H1 (cell line): ENCODE results near the gene SYPL1. TPM values are rescaled to one million over a fixed set of nuclear protein-coding genes. Genes with fewer than 3 reads are reported as not detected.

Source experiments
- CTCF ChIA-PET: fragments of 300-600 bp; sonication (Branson Sonifier 250); formaldehyde crosslinking; loops from one replicate; lab custom pipeline; 2021; ENCODE audit not compliant: partially characterized antibody; lab: Charles Lee
- POLR2A ChIA-PET: fragments of 300-600 bp; sonication (Branson Sonifier 250); formaldehyde crosslinking; loops from one replicate; lab custom pipeline; 2021; ENCODE audit warnings: inconsistent platforms; ENCODE audit not compliant: partially characterized antibody; lab: Charles Lee
- DNase-seq, 2 experiments: peaks; one replicate each; pipeline versions ENCODE4 v3.0.0 to v3.0.0-alpha.2; 2010 to 2022; ENCODE audit warnings: low spot score in 2 of 2, low read depth in 1 of 2, mixed read lengths in 1 of 2
- FAIRE-seq: peaks from 2 replicates; lab custom pipeline; 2011; peaks lifted over from hg19 to GRCh38; lab: Jason Lieb, UNC
- H2AFZ ChIP-seq: 2 replicates; pipeline ENCODE4 v1.8.1; 2012; ENCODE audit warnings: low read length, inconsistent platforms
- H2AK5ac ChIP-seq: 2 replicates; pipeline ENCODE4 v1.6.1; 2013; ENCODE audit warnings: low read depth, low read length
- H2BK120ac ChIP-seq: replicated peaks from 2 replicates; pipeline ENCODE3; 2013; ENCODE audit warnings: low read depth, low read length, inconsistent platforms
- H2BK12ac ChIP-seq: 2 replicates; pipeline ENCODE4 v1.6.1; 2013; ENCODE audit warnings: low read depth, low read length
- H2BK15ac ChIP-seq: 2 replicates; pipeline ENCODE4 v1.6.1; 2013; ENCODE audit warnings: low read length
- H2BK20ac ChIP-seq: 2 replicates; pipeline ENCODE4 v1.6.1; 2013; ENCODE audit warnings: low read length
- H2BK5ac ChIP-seq: 2 replicates; pipeline ENCODE4 v1.6.1; 2013; ENCODE audit warnings: low read depth, low read length
- H3K14ac ChIP-seq: 2 replicates; pipeline ENCODE4 v1.6.1; 2013; ENCODE audit warnings: inconsistent platforms; ENCODE audit not compliant: insufficient read length
- H3K18ac ChIP-seq: 2 replicates; pipeline ENCODE4 v1.6.1; 2013; ENCODE audit warnings: low read length; ENCODE audit errors: extremely low read depth
- H3K23ac ChIP-seq: 2 replicates; pipeline ENCODE4 v1.6.1; 2013; ENCODE audit warnings: inconsistent platforms; ENCODE audit not compliant: insufficient read length
- H3K23me2 ChIP-seq: 2 replicates; pipeline ENCODE4 v1.6.1; 2013; ENCODE audit warnings: low read depth, low read length
- H3K27ac ChIP-seq: 2 replicates; pipeline ENCODE4 v1.6.1; 2011; ENCODE audit warnings: low read depth, low read length, inconsistent platforms
- H3K27me3 ChIP-seq, 4 experiments: replicated peaks in 1 of 4; 1 replicate in 1 of 4; 2 replicates in 3 of 4; pipeline versions ENCODE4 v1.6.1 to v1.8.1; 2011 to 2013; ENCODE audit warnings: low read length in 3 of 4, mild to moderate bottlenecking in 3 of 4, inconsistent platforms in 2 of 4, mixed read lengths in 2 of 4, moderate library complexity in 1 of 4; ENCODE audit not compliant: control insufficient read depth in 3 of 4, insufficient read depth in 3 of 4; ENCODE audit errors: extremely low read depth in 1 of 4
- H3K36me3 ChIP-seq, 4 experiments: 2 replicates each; pipeline versions ENCODE4 v1.6.1 to v1.8.1; 2011 to 2013; ENCODE audit warnings: mild to moderate bottlenecking in 4 of 4, low read length in 3 of 4, moderate library complexity in 2 of 4, control low read depth in 1 of 4, inconsistent platforms in 1 of 4; ENCODE audit not compliant: insufficient read depth in 4 of 4, control insufficient read depth in 2 of 4
- H3K4ac ChIP-seq: replicated peaks from 2 replicates; pipeline ENCODE3; 2013; ENCODE audit warnings: low read length, low read depth, mixed read lengths, inconsistent platforms; ENCODE audit not compliant: insufficient read length
- H3K4me1 ChIP-seq, 4 experiments: replicated peaks in 1 of 4; 1 replicate in 1 of 4; 2 replicates in 3 of 4; pipeline versions ENCODE4 v1.6.1 to v1.8.1; 2011 to 2013; ENCODE audit warnings: low read length in 3 of 4, inconsistent platforms in 2 of 4, mixed read lengths in 1 of 4; ENCODE audit not compliant: insufficient read depth in 4 of 4, control insufficient read depth in 3 of 4
- H3K4me2 ChIP-seq, 2 experiments: 2 replicates each; pipeline versions ENCODE4 v1.6.1 to v1.8.1; 2011 to 2013; ENCODE audit warnings: low read depth in 2 of 2, low read length in 2 of 2, control low read depth in 1 of 2, inconsistent platforms in 1 of 2, mild to moderate bottlenecking in 1 of 2; ENCODE audit not compliant: insufficient read depth in 1 of 2
- H3K4me3 ChIP-seq, 4 experiments: fragments of 200-600, 300-600 bp in 1 of 4; sonication (generic), shearing (Covaris generic), sonication (Bioruptor Twin) in 1 of 4; 2 replicates each; pipeline versions ENCODE4 v1.5.1 to v1.8.1; 2011 to 2016; ENCODE audit warnings: low read length in 4 of 4, low read depth in 3 of 4, control low read depth in 2 of 4, inconsistent platforms in 2 of 4, mild to moderate bottlenecking in 2 of 4, mixed read lengths in 1 of 4, moderate library complexity in 1 of 4; ENCODE audit not compliant: insufficient read depth in 2 of 4; ENCODE audit errors: extremely low read depth in 1 of 4
- H3K56ac ChIP-seq: replicated peaks from 2 replicates; pipeline ENCODE3; 2013; ENCODE audit warnings: low read depth, mild to moderate bottlenecking, mixed read lengths, low read length, inconsistent platforms; ENCODE audit not compliant: insufficient read length
- H3K79me1 ChIP-seq: 2 replicates; pipeline ENCODE4 v1.6.1; 2013; ENCODE audit warnings: low read depth, low read length, control low read depth
- H3K79me2 ChIP-seq, 2 experiments: 2 replicates each; pipeline versions ENCODE4 v1.6.1 to v1.8.1; 2012 to 2013; ENCODE audit warnings: low read length in 2 of 2, mild to moderate bottlenecking in 2 of 2, inconsistent platforms in 1 of 2; ENCODE audit not compliant: insufficient read depth in 2 of 2, control insufficient read depth in 1 of 2
- H3K9ac ChIP-seq, 4 experiments: replicated peaks in 1 of 4; 1 replicate in 1 of 4; 2 replicates in 3 of 4; pipeline versions ENCODE4 v1.6.1 to v1.8.1; 2011 to 2013; ENCODE audit warnings: low read depth in 3 of 4, low read length in 3 of 4, control low read depth in 2 of 4, mild to moderate bottlenecking in 2 of 4, moderate library complexity in 2 of 4, inconsistent platforms in 1 of 4; ENCODE audit errors: extremely low read depth in 1 of 4
- H3K9me3 ChIP-seq, 2 experiments: 2 replicates each; pipeline versions ENCODE4 v1.6.1 to v1.8.1; 2012 to 2013; ENCODE audit warnings: mild to moderate bottlenecking in 2 of 2, moderate library complexity in 2 of 2, control low read depth in 1 of 2, inconsistent platforms in 1 of 2, low read depth in 1 of 2, low read length in 1 of 2, mixed read lengths in 1 of 2; ENCODE audit not compliant: insufficient read depth in 2 of 2
- H4K20me1 ChIP-seq, 2 experiments: replicated peaks in 1 of 2; 2 replicates each; pipeline versions ENCODE3 to v1.8.1; 2011 to 2013; ENCODE audit warnings: inconsistent platforms in 2 of 2, low read length in 2 of 2, mild to moderate bottlenecking in 1 of 2; ENCODE audit not compliant: insufficient read depth in 2 of 2, control insufficient read depth in 1 of 2
- H4K5ac ChIP-seq: 2 replicates; pipeline ENCODE4 v1.6.1; 2013; ENCODE audit warnings: low read length, low read depth, mixed read lengths, inconsistent platforms; ENCODE audit not compliant: insufficient read length
- H4K8ac ChIP-seq: 2 replicates; pipeline ENCODE4 v1.8.0; 2013; ENCODE audit warnings: mild to moderate bottlenecking, moderate library complexity, low read length, inconsistent platforms; ENCODE audit not compliant: insufficient read depth; ENCODE audit errors: extremely low read depth
- H4K91ac ChIP-seq: replicated peaks from 2 replicates; pipeline ENCODE3; 2013; ENCODE audit warnings: low read length, mixed read lengths, inconsistent platforms; ENCODE audit not compliant: insufficient read length
- CEBPB ChIP-seq: IDR thresholded peaks from 2 replicates; pipeline ENCODE4 v1.6.1; 2012; ENCODE audit warnings: low read depth, low read length
- CTCF ChIP-seq, 3 experiments: IDR thresholded peaks; 1 replicate in 2 of 3; 2 replicates in 1 of 3; pipeline versions ENCODE4 v1.5.1 to v1.6.1; 2011; ENCODE audit warnings: low read length in 3 of 3, mild to moderate bottlenecking in 3 of 3, inconsistent platforms in 2 of 3, low read depth in 1 of 3, moderate library complexity in 1 of 3; ENCODE audit not compliant: insufficient read depth in 1 of 3; ENCODE audit errors: control extremely low read depth in 1 of 3
- EZH2 ChIP-seq: fragments of 200-600 bp; sonication (generic); IDR thresholded peaks from 2 replicates; pipeline ENCODE4 v1.7.1; 2012; ENCODE audit warnings: low read depth, mild to moderate bottlenecking, moderate library complexity, low read length, inconsistent platforms; ENCODE audit not compliant: severe bottlenecking
- HDAC6 ChIP-seq: IDR thresholded peaks from one replicate; pipeline ENCODE4 v1.7.1; 2012; ENCODE audit warnings: low read depth, mild to moderate bottlenecking, inconsistent platforms, low read length, moderate library complexity
- JUN ChIP-seq: IDR thresholded peaks from 2 replicates; pipeline ENCODE4 v1.6.1; 2011; ENCODE audit warnings: low read depth, mild to moderate bottlenecking, improper control_type of control experiment, low read length
- TEAD4 ChIP-seq: IDR thresholded peaks from 2 replicates; pipeline ENCODE4 v1.6.1; 2012; ENCODE audit warnings: low read depth, low read length, inconsistent platforms, mixed read lengths
- WGBS, 2 experiments: shearing (Covaris generic) in 1 of 2; methylation state at CpG; one replicate each; pipeline versions ENCODE4 v1.1.6 to v1.1.7; 2013 to 2015; ENCODE audit warnings: low lambda C conversion rate in 2 of 2, mixed read lengths in 2 of 2, inconsistent platforms in 1 of 2, low coverage in 1 of 2, missing lambda C conversion rate in 1 of 2; ENCODE audit not compliant: insufficient replicate concordance in 2 of 2, insufficient coverage in 1 of 2, insufficient read length in 1 of 2; ENCODE audit errors: extremely low coverage in 1 of 2, missing lambda C conversion rate in 1 of 2; 5-methylcytosine and 5-hydroxymethylcytosine counted together
- polyA plus RNA-seq, 7 experiments: library from polyadenylated mRNA; depleted of rRNA in 3 of 7; stranded (reverse) in 5 of 7; unstranded in 2 of 7; fragments of >200 nt in 5 of 7; fragments of 200-250 nt in 2 of 7; gene quantifications; 1 replicate in 5 of 7; 2 replicates in 1 of 7; 4 replicates in 1 of 7; pipeline versions ENCODE4 v1.2.1 to v1.2.3, GENCODE V29; 2011 to 2013; ENCODE audit warnings: missing spikeins in 2 of 7, mixed read lengths in 2 of 7
- total RNA-seq: library from RNA; stranded (reverse); fragmentation: NEBNext Ultra II Directional; extraction: Animal tissue kit (Norgen Biotek cat#: 25700); gene quantifications from 2 replicates; pipeline ENCODE4 v1.2.1, GENCODE V29; 2021

SYPL1 gene
- total and polyA plus RNA-seq, 2 of the 8 experiments (the other 6 are each of a cell fraction or from before 2014, with no cell fraction given), result 44.9 to 57.7 TPM

DNA sequence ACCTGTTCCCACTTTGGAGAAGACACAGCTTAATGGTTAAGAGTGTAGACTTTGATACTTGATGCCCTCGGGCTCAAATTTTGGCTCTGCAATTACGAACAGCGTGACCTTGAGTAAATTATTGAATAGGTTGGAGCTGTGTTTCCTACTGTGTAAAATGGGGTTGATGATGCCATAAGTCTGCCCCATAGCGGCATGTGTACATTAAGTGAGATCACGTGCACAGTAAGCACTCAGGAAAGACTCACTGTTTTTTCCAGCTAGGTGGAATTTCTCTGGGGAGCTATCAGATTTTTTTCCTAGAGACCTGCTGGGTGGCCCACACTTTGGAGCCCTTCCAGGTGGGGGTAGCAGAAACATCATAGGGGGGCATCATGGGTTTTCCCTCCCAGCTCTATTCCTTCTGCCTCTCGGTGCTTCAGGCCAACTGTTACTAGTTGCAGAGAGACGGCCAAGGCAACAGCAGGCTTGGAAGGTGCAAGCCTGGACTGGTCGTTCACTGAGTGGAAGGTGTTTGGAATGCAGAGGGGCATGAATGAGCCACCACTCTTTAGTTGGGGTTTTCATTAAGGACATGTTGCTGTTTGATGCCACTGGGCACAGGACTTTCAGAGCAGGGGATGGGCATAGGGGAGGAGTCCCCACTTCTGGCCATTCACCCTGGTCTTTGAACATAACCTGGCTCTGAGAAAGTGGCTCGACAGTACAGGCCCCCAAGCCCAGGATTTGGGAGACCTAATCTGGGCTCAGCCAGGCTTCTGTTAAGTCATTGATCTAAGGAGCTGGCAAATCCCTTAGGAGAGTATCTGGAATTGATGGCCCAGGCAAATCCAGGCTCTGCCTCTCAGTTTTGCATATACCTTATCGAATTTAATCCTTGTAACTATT lies 64.0 kb downstream of the SYPL1 start:
- H2BK20ac ChIP-seq, result no peak overlapping the region
- no peak overlapping the region for H3K9ac ChIP-seq
- H3K4me2 ChIP-seq, result no peak overlapping the region
- H3K56ac ChIP-seq, result no peak overlapping the region
- no peak overlapping the region for H2BK5ac ChIP-seq
- H3K79me1 ChIP-seq, result no peaks in the 10 kb centered on the region
- no peak overlapping the region for H4K8ac ChIP-seq
- no peak overlapping the region for H3K4me3 ChIP-seq
- H3K9me3 ChIP-seq, result no peaks in the 10 kb centered on the region
- H3K14ac ChIP-seq, result no peak overlapping the region
- H3K23me2 ChIP-seq, result no peaks in the 10 kb centered on the region
- DNase-seq, result no peak
- no peak overlapping the region for H3K4ac ChIP-seq
- no peak overlapping the region for H2BK15ac ChIP-seq
- H2BK12ac ChIP-seq, result no peak overlapping the region
- H3K27me3 ChIP-seq, result no peaks in the 10 kb centered on the region
- no peak overlapping the region for H4K5ac ChIP-seq
- ChIA-PET CTCF (interaction anchor here (0.6 to 13.5 kb wide), 18 partner anchors 8 to 409 kb away, joined by 3 to 265 read pairs (median 4); no protein-coding TSS in a partner anchor), POLR2A (no interaction called here)
- 88% methylated on average over 10 of the region's 10 CpGs; no CpG with 5 or more reads in 1 of the 2 experiments for WGBS, 2 experiments
- H3K27ac ChIP-seq, result no peak overlapping the region
- 0 out of 7 replicates have a peak, but pooled peaks cover 0 to 3% (median 0%) of the 10 kb centered on the region in 4 experiments for H3K4me1 ChIP-seq
- H2BK120ac ChIP-seq, result no peak overlapping the region
- H4K91ac ChIP-seq, result no peak overlapping the region
- H2AK5ac ChIP-seq, result no peak overlapping the region
- no peak for FAIRE-seq
- no peak overlapping the region for H3K18ac ChIP-seq
- no peaks in the 10 kb centered on the region for H3K36me3 ChIP-seq
- no peak overlapping the region for H2AFZ ChIP-seq
- no peak overlapping the region for H3K23ac ChIP-seq
- no peaks in the 10 kb centered on the region for H4K20me1 ChIP-seq
- no peaks in the 10 kb centered on the region for H3K79me2 ChIP-seq
- TF ChIP-seq CEBPB (no peak), JUN (no peak), EZH2 (no peak), CTCF (IDR thresholded peaks at IDR 0.05; ENCODE audit: control extremely low read depth in 1 of 3, insufficient read depth in 1 of 3, low read depth in 1 of 3, low read length in 3 of 3) (no peak), HDAC6 (no peak), TEAD4 (no peak)
